A204.1 (cell line): ENCODE results near the gene KRTAP4-3.
"Not testable (repeated sequence)": the region's sequence is repeated elsewhere in the genome, so short reads cannot be mapped to it uniquely, and the experiment has no call there.

Experiments used
- FAIRE-seq: peaks from 2 replicates; lab custom pipeline; 2012; peaks lifted over from hg19 to GRCh38; lab: Jason Lieb, UNC

Gene KRTAP4-3

DNA sequence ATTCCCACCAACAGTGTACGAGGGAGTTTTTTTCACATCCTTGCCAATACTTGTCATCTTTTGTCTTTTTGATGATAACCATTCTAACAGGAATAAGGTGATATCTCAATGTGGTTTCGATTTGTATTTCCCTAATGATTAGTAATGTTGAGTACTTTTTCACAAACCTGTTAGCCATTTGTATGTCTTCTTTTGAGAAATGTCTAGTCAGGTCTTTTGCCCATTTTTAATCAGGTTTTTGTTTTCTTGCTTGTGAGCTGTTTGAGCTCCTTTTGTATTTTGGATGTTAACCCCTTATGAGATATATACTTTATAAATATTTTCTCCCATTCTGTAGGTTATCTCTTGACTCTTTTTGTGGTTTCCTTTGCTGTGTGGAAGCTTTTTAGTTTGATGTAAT, 16.5 kb downstream of the KRTAP4-3 start:
- no peak for FAIRE-seq

DNA sequence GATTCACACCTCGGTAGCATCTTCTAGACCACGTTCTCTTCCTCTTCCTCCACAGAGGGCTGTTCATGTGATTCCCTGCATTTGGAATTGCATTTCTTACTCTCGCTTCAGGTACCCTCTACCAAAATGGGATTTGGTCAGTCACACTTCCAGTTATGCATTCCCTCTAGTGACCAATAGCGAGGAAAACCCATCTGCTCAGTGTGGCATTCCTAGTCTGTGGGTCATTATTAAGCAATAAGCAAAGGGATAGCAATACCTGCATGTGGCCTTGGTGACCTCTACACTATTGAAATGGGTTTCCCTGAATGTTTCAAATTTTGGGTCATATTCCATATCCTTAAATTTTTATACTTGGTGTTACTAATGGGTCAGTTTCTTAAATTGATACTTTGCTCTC, 18.0 kb downstream of the KRTAP4-3 start:
- no peak for FAIRE-seq

DNA sequence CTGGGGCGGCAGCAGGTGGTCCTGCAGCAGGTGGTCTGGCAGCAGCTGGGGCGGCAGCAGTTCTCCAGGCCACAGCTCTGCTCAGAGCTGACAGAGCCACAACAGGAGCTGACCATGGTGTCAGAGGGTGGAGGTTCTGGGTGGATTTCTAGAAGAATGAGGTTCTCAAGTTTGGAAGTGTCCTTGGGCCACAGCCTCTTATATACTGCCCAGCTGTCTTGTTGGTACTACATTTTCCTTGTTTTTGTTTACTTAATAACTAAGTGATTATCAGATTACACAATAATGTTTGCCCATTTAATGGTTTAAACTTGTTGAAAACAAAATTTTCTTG, 18.4 kb downstream of the KRTAP4-3 start, which contains the start of gene KRTAP4-5:
Gene KRTAP4-5, minus strand, starts transcription at position 174 of the 334 bp plus-strand sequence. Its CDS starts 58 bp downstream, at position 116.
- FAIRE-seq = no peak

DNA sequence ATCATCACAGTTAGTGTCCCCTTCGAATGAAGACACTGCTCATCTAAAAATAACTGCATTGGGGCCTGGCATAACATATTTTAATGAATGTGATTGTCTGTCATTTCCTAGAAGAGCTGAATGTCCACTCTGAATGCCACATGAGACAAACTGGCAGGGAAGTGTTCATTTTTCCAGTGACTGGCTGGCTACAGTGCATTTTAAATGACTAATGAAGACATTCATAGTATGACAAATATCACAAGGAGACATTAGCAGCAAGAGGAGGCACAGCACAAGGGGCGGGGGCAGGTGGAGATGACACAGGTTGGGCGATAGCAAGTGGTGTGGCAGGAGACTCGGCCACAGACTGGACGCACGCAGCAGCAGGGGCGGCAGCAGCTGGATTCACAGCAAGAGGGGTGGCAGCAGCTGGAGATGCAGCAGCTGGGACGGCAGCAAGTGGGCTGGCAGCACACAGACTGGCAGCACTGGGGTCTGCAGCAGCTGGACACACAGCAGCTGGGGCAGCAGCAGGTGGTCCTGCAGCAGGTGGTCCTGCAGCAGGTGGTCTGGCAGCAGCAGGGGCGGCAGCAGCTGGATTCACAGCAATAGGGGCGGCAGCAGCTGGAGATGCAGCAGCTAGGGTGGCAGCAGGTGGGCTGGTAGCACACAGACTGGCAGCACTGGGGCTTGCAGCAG, 18.9 kb downstream of the KRTAP4-3 start:
- not testable (repeated sequence) for FAIRE-seq

DNA sequence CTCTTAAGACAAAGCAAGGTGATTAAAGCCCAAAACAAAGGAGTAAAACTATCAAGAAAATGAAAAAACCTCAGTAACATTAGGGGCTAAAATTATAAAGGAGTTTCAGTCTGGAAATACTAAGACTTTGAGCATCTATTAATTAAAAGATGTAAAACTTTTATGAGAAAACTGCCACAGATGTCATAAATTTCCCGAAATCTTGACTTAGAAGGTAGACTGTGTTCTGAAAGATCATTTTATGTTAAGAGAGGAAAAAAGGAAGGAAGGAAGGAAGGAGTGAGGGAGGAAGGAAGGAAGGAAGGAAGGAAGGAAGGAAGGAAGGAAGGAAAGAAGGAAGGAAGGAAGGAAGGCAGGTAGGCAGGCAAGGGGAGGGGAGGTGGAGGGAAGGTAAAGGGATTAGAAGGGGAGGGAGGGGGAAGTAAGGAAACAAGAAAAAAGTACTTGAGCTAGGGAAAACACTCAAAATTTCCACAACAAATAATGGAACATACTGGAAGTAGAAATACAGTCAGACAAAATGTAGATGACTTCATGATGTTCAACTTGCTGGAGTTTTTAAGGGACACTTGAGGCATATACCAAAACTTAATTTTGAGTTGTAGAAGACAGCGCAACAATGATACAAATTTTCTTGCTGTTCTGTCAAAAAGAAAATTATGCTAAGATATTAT, 20.4 kb downstream of the KRTAP4-3 start:
- FAIRE-seq = no peak

DNA sequence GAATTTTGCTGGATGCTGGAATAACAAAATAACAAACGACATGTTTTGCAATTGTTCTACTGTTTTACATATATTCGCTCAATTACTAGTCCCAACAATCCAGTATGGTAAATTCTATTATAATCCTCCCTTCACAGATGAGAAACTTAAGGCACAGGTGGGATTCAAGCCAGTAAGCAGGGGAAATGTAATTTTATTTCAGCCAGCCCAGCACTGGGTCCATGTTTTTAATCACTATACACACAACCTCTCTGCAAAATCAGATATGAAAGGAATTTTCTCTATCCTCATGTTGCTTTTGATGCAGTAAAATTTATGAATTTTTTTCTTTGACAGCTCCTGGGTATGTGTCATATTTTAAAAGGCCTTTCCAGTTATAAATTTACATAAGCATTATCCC, 22.8 kb downstream of the KRTAP4-3 start:
- no peak for FAIRE-seq

DNA sequence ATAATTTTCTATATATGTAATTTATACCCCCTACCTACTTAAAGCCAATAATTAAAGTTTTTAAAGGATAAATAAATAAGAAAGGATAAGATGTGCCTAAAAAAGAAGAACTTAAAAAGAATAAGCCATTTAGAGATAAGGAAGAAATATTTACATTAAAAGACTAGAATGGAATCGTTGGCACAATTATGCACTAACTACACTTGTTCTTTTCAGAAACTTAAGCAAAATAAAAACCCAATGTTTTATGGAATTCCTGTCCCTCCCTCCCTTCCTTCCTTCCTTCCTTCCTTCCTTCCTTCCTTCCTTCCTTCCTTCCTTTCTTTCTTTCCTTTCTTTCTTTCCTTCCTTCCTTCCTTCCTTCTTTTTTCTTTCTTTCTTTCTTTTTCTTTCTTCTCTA, 23.2 kb downstream of the KRTAP4-3 start:
- no peak for FAIRE-seq

DNA sequence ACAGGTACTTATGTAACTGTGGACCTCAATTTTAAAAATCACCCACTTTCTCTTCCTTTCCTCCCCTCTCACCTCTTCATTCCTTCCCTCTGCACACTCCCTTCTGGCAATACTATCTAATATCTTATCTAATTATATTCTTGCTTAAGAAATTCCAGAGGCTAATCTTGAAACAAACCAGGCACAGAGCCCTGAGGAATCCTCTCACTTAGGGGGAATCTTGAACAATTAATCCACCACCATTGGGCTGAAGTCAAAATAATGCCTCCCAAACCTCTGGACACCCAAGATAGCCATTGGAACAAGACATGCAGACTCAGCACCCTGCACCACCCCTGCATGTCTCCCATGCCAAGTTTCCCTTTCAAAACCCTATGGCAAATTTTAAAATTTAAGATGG, 26.7 kb downstream of the KRTAP4-3 start:
- no peak for FAIRE-seq

DNA sequence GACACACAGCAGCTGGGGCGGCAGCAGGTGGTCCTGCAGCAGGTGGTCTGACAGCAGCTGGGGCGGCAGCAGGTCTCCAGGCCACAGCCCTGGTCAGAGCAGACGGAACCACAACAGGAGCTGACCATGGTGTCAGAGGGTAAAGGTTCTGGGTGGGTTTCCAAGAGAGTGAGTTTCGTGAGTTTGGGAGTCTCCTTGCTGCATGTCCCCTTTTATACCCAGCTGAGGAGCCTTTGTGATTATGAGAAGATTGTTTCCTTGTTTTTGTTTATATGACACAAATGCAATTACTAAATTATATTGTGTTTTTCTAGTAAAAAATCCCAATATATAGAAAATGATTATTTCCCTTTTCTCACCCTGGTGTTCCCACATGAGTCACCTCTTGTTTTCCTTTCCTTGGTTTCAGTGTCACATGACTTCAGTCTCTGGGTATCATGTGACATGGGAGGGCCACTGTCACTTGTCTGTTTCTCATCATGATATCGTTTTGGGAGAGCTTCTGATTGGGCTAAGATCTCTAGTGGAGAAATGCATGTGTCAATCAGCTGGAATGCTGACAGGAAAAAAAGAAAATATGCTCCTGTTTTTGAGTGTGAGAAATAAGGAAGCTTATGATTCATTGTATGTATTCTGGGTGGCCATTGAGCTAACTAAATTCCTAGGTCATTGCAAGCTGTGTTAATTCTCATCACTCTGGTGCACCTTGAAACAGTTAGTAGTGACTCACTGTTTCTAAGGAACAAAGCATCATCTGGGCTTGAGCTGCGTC, 27.5 kb downstream of the KRTAP4-3 start, which contains the start of gene KRTAP4-6:
Gene KRTAP4-6, minus strand, starts transcription at position 185 of the 772 bp plus-strand sequence. Its CDS starts 57 bp downstream, at position 128.
- no peak for FAIRE-seq

DNA sequence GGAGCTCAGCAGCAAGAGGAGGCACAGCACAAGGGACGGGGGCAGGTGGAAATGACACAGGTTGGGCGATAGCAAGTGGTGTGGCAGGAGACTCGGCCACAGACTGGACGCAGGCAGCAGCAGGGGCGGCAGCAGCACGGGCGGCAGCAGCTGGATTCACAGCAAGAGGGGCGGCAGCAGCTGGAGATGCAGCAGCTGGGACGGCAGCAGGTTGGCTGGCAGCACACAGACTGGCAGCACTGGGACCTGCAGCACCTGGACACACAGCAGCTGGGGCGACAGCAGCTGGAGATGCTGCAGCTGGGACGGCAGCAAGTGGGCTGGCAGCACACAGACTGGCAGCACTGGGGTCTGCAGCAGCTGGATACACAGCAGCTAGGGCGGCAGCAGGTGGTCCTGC, 28.2 kb downstream of the KRTAP4-3 start:
- FAIRE-seq = not testable (repeated sequence)

DNA sequence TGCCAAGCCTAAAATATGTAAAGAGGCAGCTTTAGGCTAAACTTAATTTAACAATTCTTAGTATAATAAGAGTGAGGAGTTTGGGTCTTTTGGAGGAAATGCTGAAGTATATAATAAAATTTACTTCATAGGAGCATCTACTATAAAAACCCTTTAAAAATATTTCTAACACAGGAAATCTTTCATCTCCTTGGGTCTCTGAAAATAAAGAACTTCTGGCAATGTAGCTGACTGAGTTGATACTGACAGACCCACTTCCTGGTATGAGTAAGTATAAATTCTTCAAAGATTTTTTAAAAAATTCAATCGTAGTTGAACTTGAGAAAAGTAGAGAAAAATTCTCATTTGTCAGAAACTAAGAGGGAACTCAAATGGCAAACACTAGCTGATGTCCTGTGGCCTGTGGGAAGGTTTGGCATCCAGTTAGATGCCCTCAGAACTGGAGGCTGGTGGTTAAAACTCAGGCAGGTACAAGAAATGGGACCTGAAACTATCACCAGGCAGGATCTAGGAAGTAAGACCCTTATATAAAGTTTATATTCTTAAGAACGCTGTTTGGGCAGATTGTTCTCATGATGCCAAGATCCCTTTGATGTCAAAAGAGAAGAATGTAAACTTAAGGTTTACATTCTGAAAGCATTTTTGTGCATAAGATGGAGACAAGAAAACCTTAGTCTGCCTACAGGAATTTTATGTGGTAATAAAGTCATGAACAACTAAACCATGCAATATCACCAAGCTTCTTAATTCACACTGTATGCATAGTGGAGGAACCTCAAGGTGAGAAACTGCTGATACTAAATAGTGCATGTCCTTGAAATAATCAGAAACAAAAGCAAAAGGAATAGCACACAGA, 33.9 kb downstream of the KRTAP4-3 start:
- no peak for FAIRE-seq

DNA sequence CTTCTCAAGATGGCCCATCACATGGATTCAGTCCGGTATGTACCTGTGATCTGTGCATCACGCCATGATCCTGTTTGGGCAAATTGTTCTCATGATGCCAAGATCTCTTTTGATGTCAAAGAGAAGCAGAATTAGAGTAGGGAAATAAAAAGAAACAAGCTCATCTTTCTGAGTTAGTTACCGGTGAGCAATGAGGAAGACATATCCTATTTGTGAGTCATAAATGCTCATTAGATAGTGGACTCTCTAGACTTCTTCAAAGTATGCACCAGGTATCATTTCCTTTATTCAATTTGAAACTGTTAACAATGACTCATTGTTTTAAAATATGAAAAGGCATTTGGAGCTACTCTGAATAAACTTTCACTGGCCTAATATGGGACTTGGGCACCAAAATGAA, 36.0 kb downstream of the KRTAP4-3 start:
- no peak for FAIRE-seq

DNA sequence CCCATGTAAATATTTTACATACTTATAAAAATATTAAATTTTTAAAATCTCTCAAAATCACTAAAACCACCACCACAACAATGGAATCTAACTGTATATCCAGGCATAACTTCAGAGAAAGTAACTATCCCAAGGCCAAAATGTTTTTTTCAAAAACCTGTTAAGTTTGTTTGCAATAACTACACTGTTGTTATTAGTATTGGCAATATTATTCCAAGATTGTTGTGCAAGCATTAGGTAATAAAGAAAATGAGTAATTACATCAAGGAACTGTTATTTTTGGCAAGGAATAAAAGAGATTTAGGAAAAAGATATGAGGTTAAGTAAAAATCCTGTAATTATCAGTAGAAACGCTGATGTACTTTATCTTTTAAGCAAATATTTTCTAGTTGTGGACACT, 40.6 kb downstream of the KRTAP4-3 start:
- no peak for FAIRE-seq

DNA sequence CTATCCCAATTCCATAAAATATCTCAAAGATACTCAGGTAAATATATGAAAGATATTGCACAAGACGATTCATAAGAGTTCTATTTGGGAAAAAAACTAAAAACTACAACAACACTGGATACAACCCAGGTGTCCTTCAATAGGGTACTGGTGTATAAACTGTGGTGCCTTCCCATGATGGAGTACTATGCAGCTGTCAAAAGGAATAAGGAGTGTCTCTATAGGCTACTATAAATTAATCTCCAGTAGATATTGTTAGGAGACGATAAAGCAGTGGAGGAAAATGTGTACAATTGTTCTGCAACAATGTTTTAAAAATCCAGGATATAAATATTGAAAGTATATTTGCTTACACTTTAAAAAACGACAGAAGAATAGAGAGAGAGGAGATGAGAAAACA, 41.6 kb downstream of the KRTAP4-3 start:
- FAIRE-seq = no peak

DNA sequence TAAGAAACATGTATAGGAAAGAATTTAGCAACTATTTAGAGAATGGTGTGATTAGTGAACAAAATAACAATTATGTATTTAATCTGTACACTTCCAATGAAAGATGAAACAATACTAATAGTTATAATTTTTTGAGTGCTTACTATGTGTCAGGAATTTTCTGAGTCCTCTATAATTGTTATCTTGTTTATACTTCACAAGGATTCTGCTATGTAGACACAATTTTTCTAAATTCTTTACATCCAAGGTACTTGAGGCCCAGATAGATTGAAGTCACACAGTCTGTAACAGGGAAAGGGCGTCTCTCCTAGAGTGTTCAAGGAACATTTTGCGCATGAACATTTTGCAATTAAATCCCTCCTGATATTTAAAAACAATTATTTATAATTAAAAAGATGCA, 43.0 kb downstream of the KRTAP4-3 start:
- FAIRE-seq = no peak

DNA sequence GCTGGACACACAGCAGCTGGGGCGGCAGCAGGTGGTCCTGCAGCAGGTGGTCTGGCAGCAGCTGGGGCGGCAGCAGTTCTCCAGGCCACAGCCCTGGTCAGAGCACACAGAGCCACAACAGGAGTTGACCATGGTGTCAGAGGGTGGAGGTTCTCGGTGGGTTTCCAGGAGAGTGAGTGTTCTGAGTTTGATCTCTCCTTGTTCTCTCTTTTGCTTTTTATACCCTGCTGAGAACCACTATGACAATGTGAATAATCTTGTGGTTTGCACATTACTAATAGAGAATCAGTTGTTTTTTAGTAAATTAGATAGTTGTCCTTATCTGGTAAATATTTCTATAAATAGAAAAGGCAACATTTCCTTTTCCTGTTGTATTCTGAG, 44.0 kb downstream of the KRTAP4-3 start, which contains the start of gene KRTAP4-12:
Gene KRTAP4-12, minus strand, starts transcription at position 192 of the 381 bp plus-strand sequence. Its CDS starts 60 bp downstream, at position 132.
- not testable (repeated sequence) for FAIRE-seq

DNA sequence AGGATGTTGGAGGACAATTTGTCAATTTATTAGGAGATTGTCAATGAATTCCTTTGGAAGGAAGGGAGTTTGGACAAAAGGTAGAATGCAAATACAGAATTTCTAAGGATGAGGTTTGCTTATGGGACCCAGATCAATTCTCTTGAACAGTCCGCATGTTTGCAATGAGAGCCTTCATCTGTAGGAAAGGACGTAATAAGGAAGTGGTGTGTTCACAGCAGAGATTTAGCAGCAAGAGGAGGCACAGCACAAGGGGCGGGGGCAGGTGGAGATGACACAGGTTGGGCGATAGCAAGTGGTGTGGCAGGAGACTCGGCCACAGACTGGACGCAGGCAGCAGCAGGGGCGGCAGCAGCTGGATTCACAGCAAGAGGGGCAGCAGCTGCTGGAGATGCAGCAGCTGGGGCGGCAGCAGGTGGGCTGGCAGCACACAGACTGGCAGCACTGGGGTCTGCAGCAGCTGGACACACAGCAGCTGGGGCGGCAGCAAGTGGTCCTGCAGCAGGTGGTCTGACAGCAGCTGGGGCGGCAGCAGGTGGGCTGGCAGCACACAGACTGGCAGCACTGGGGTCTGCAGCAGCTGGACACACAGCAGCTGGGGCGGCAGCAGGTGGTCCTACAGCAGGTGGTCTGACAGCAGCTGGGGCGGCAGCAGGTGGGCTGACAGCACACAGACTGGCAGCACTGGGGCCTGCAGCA, 44.6 kb downstream of the KRTAP4-3 start:
- FAIRE-seq = not testable (repeated sequence)

DNA sequence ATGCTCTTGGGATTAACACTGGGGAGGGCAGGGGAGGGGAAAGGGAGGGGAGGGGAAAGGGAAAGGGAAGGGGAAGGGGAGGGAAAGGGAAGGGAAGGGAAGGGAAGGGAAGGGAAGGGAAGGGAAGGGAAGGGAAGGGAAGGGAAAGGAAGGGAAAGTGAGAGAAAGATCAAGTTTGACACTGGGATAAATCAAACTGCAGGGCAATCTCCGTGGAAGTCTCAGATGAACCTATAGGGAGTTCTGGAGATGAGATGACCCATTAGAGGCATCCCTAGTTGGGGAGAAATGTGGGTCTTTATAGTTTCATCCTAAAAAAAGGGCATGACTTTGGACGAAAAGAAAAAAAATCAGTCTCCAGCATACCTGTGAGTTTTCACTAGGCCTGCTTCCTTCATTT, 46.3 kb downstream of the KRTAP4-3 start:
- no peak for FAIRE-seq

DNA sequence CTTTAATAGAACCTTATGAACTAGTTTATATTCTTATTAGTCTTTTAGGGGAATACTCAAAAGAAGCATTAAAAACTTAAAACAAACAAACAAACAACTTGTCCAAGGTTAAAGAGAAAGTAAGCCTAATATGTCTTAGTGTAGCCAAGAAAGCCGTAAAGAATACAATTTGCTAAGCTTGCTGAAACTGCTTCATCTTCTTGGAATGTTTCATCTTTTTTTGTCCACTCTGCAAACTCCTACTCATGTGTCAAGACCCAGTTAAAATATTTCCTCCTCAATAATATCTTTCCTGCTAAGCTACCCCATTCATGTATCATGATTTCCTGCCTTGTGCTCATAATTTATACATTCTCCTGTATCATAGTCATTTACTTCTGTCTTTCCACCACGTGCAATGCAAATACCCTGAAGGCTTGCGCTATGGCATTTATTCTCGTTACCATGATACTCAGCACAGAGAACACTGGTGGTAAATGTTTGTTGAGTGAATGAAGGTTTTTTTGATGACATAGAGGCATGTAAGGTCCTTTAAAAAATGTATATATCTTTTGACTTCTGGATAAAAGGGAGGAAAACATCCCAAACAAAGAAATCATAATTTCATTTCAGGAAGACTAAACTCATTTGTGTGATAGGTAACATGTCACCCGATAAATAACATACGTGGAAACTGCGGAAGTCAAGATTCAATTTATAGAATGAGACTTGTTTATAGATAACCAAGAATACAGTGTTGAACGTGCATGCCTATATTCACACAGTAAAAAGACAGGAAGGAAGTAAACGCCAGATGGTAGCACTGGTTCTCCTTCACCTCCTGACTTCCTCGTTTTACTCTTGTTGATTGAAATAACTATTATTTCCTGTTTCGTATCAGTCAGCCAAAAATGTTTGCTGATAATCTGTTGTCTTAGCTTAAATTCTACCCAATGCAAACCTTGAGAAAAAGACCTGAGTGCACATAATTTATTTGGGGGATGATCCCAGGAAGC, 48.0 kb downstream of the KRTAP4-3 start:
- FAIRE-seq = not testable (repeated sequence)

DNA sequence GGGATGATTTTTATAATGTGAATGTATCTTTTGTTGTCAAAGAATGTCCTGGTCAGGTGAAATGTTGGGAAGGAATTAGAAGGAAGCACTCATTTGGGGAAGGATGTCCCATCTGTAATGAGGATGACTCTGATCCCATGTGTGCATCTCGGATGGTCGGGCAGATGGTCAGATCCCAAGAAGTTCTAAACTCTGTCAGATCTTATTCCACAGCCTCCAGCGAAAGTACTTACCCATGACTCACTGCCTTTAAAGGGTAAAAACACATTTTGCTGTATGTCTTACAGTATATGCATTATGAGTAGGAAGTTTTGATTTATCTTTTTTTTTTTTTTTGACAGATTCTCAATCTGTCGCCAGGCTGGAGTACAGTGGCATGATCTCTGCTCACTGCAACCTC, 49.3 kb downstream of the KRTAP4-3 start:
- no peak for FAIRE-seq
